ENCODE results near the gene NDNF.

DNA sequence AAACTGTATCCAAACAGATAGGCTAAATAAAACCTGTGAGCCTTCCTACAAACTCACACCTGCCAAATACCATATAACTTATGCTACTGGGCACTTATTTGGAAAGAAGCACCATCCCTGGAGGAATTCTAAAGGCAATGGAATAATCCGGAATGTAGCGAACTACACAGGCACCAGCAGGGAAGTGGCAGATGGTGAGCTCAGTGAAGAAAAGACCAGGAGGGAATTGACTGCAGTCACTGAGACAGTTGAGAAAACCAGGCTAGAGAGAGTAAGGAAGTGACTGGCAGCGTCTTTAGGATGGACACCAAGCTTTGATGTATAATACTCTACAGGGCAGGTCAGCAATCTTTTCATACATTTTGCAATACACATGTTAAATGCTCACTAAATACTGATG, 16.3 kb downstream of the NDNF start:
- TF ChIP-seq, protein P1, sequence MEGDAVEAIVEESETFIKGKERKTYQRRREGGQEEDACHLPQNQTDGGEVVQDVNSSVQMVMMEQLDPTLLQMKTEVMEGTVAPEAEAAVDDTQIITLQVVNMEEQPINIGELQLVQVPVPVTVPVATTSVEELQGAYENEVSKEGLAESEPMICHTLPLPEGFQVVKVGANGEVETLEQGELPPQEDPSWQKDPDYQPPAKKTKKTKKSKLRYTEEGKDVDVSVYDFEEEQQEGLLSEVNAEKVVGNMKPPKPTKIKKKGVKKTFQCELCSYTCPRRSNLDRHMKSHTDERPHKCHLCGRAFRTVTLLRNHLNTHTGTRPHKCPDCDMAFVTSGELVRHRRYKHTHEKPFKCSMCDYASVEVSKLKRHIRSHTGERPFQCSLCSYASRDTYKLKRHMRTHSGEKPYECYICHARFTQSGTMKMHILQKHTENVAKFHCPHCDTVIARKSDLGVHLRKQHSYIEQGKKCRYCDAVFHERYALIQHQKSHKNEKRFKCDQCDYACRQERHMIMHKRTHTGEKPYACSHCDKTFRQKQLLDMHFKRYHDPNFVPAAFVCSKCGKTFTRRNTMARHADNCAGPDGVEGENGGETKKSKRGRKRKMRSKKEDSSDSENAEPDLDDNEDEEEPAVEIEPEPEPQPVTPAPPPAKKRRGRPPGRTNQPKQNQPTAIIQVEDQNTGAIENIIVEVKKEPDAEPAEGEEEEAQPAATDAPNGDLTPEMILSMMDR (conservative IDR thresholded peaks at IDR 0.05 in 1 of 2, IDR thresholded peaks at IDR 0.05 in 1 of 2; ENCODE audit: low read depth in 1 of 2, low read length in 2 of 2): no peak
- TF ChIP-seq EZH2 (IDR thresholded peaks at IDR 0.05; ENCODE audit: low read length, missing control alignments): no peak

All from fibroblast of lung (primary cell).